DND-41 (cell line): ENCODE data around the gene RASAL2.

Source experiments
- EZH2 ChIP-seq: IDR thresholded peaks from 3 replicates; pipeline ENCODE4 v1.6.1; 2012; ENCODE audit warnings: borderline replicate concordance, low read depth, mild to moderate bottlenecking, moderate library complexity, low read length, inconsistent platforms; ENCODE audit not compliant: severe bottlenecking
- TF ChIP-seq, protein P1 (sequence below): IDR thresholded peaks from 2 replicates; pipeline ENCODE4 v1.5.1; 2012; ENCODE audit warnings: borderline replicate concordance, low read length, moderate library complexity, mild to moderate bottlenecking; ENCODE audit not compliant: poor library complexity, severe bottlenecking; ENCODE audit errors: extremely low read depth

DNA sequence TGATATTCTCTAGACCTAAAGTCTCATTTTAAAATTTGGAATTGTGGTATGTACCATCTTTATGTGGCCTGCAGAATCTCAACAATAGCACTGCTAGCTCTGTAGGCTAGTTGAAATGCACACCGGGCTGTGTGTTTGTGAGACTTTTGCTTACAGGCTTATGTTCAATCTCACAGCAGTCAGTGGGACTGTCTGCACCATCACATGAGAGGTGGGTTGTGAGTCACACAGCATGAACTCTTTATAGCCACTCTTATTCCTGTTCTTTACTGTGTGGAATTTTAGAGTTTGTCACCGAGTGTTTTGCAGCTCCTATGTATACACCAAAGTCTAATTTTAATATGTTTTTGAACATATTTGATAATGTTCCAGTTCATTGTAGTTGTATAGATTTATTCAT is 74.6 kb downstream of the RASAL2 start:
- TF ChIP-seq, protein P1, sequence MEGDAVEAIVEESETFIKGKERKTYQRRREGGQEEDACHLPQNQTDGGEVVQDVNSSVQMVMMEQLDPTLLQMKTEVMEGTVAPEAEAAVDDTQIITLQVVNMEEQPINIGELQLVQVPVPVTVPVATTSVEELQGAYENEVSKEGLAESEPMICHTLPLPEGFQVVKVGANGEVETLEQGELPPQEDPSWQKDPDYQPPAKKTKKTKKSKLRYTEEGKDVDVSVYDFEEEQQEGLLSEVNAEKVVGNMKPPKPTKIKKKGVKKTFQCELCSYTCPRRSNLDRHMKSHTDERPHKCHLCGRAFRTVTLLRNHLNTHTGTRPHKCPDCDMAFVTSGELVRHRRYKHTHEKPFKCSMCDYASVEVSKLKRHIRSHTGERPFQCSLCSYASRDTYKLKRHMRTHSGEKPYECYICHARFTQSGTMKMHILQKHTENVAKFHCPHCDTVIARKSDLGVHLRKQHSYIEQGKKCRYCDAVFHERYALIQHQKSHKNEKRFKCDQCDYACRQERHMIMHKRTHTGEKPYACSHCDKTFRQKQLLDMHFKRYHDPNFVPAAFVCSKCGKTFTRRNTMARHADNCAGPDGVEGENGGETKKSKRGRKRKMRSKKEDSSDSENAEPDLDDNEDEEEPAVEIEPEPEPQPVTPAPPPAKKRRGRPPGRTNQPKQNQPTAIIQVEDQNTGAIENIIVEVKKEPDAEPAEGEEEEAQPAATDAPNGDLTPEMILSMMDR: no peak
- no peak for TF ChIP-seq EZH2
